GM21360 (cell line): ENCODE results near the gene ABCA2.

Experiments
- ATAC-seq: cut with Tn5 transposase; IDR thresholded peaks from one replicate; pipeline ENCODE4 v1.9.1; 2021; ENCODE audit warnings: mild to moderate bottlenecking, moderate library complexity; ENCODE audit not compliant: unreplicated experiment

The ABCA2 gene

GRCh38 chr9:137027369-137028262 is at the start of gene ABCA2:
TSS of gene ABCA2 (minus strand) at chr9:137028237. CDS start at chr9:137028140, 97 bp downstream.
- no peak for ATAC-seq

- ATAC-seq, result peak; percentile 39
These were observed 49.1 kb upstream of the ABCA2 start, which contains the start of gene UAP1L1 for GRCh38 chr9:137077010-137077747. TSS of gene UAP1L1 (plus strand) at chr9:137077517. CDS start at chr9:137077533, 16 bp downstream.

- no peak for ATAC-seq
These were observed 48.6 kb upstream of the ABCA2 start for GRCh38 chr9:137076636-137077009.

- no peak for ATAC-seq
These were observed 47.3 kb upstream of the ABCA2 start for GRCh38 chr9:137075275-137075775.

GRCh38 chr9:137074657-137075274 is 46.7 kb upstream of the ABCA2 start:
- ATAC-seq, result no peak

- no peak for ATAC-seq
These were observed 46.0 kb upstream of the ABCA2 start for GRCh38 chr9:137073992-137074399.

- no peak for ATAC-seq
These were observed 43.2 kb upstream of the ABCA2 start for GRCh38 chr9:137071282-137071681.

GRCh38 chr9:137070906-137071275 is 42.9 kb upstream of the ABCA2 start:
- ATAC-seq, result no peak

GRCh38 chr9:137070201-137070905 is 42.3 kb upstream of the ABCA2 start, which contains the start of gene SAPCD2:
TSS of gene SAPCD2 (minus strand) at chr9:137070557. CDS start at chr9:137070460, 97 bp downstream.
- ATAC-seq, result peak; percentile 47

GRCh38 chr9:137069508-137070091 is 41.6 kb upstream of the ABCA2 start:
- ATAC-seq, result peak; percentile 6

- ATAC-seq, result no peak
These were observed 40.8 kb upstream of the ABCA2 start for GRCh38 chr9:137068539-137069507.

- peak; percentile 36 for ATAC-seq
These were observed 40.0 kb upstream of the ABCA2 start for GRCh38 chr9:137067860-137068538.

GRCh38 chr9:137066096-137066861 is 38.2 kb upstream of the ABCA2 start:
- ATAC-seq, result no peak

GRCh38 chr9:137065336-137065967 is 37.4 kb upstream of the ABCA2 start:
- ATAC-seq, result no peak

GRCh38 chr9:137064880-137065164 is 36.8 kb upstream of the ABCA2 start:
- ATAC-seq, result no peak

- no peak for ATAC-seq
These were observed 36.2 kb upstream of the ABCA2 start for GRCh38 chr9:137064027-137064879.
